Measurements from ENCODE around the gene SERHL2.
"Not testable (repeated sequence)": the region's sequence is repeated elsewhere in the genome, so short reads cannot be mapped to it uniquely, and the experiment has no call there.

Gene SERHL2

GRCh38 chr22:42577141-42577540, 23.4 kb downstream of the SERHL2 start:
- not testable (repeated sequence) for DNase-seq

GRCh38 chr22:42577623-42578240, 24.0 kb downstream of the SERHL2 start:
- DNase-seq, result no peak

GRCh38 chr22:42580040-42580439, 26.3 kb downstream of the SERHL2 start:
- not testable (repeated sequence) for DNase-seq

GRCh38 chr22:42581194-42581761, 27.5 kb downstream of the SERHL2 start:
- peak; percentile 2 for DNase-seq

- peak; percentile 80 for DNase-seq
These were observed 28.3 kb downstream of the SERHL2 start for GRCh38 chr22:42581762-42582716.

GRCh38 chr22:42582987-42583386, 29.2 kb downstream of the SERHL2 start:
- DNase-seq, result no peak

GRCh38 chr22:42584364-42584940, 30.7 kb downstream of the SERHL2 start:
- no peak for DNase-seq

GRCh38 chr22:42585096-42585495, 31.3 kb downstream of the SERHL2 start:
- DNase-seq, result no peak

GRCh38 chr22:42586381-42586780, 32.6 kb downstream of the SERHL2 start:
- DNase-seq, result no peak

GRCh38 chr22:42587588-42588175, 33.9 kb downstream of the SERHL2 start:
- DNase-seq, result no peak

- DNase-seq, result no peak
These were observed 38.2 kb downstream of the SERHL2 start for GRCh38 chr22:42591987-42592386.

GRCh38 chr22:42595434-42595833, 41.7 kb downstream of the SERHL2 start:
- DNase-seq, result no peak

- no peak for DNase-seq
These were observed 42.6 kb downstream of the SERHL2 start for GRCh38 chr22:42596336-42596735.

- DNase-seq, result no peak
These were observed 43.2 kb downstream of the SERHL2 start for GRCh38 chr22:42596863-42597530.

- DNase-seq, result no peak
These were observed 48.2 kb downstream of the SERHL2 start for GRCh38 chr22:42601879-42602465.

GRCh38 chr22:42602470-42602869, 48.7 kb downstream of the SERHL2 start:
- DNase-seq, result no peak

GRCh38 chr22:42603427-42603826, 49.7 kb downstream of the SERHL2 start:
- DNase-seq, result no peak

GRCh38 chr22:42604403-42604802, 50.6 kb downstream of the SERHL2 start:
- DNase-seq, result no peak

GRCh38 chr22:42607641-42608040, 53.9 kb downstream of the SERHL2 start:
- not testable (repeated sequence) for DNase-seq

- no peak for DNase-seq
These were observed 54.5 kb downstream of the SERHL2 start for GRCh38 chr22:42608136-42608822.

- no peak for DNase-seq
These were observed 55.1 kb downstream of the SERHL2 start for GRCh38 chr22:42608823-42609361.
